GM19372 (cell line): ENCODE results near the gene NR3C2.

Experiments used
- ATAC-seq: cut with Tn5 transposase; IDR thresholded peaks from one replicate; pipeline ENCODE4 v1.9.1; 2021; ENCODE audit warnings: mild to moderate bottlenecking, low read depth, moderate library complexity; ENCODE audit not compliant: unreplicated experiment

The NR3C2 gene

GRCh38 chr4:148435654-148436406 lies 6.4 kb downstream of the NR3C2 start:
- ATAC-seq: no peak

GRCh38 chr4:148434075-148434773 lies 8.0 kb downstream of the NR3C2 start:
- ATAC-seq: no peak

GRCh38 chr4:148431401-148431800 lies 10.8 kb downstream of the NR3C2 start:
- no peak for ATAC-seq

GRCh38 chr4:148430854-148431253 lies 11.4 kb downstream of the NR3C2 start:
- ATAC-seq: no peak

- ATAC-seq: no peak
Measured at GRCh38 chr4:148429206-148429605, 13.0 kb downstream of the NR3C2 start.

- ATAC-seq: no peak
Measured at GRCh38 chr4:148426643-148427042, 15.6 kb downstream of the NR3C2 start.

GRCh38 chr4:148425327-148426110 lies 16.7 kb downstream of the NR3C2 start:
- ATAC-seq: peak; percentile 63

- ATAC-seq: no peak
Measured at GRCh38 chr4:148420397-148420796, 21.8 kb downstream of the NR3C2 start.

- no peak for ATAC-seq
Measured at GRCh38 chr4:148415500-148415899, 26.7 kb downstream of the NR3C2 start.

- ATAC-seq: no peak
Measured at GRCh38 chr4:148412460-148412994, 29.7 kb downstream of the NR3C2 start.

- ATAC-seq: no peak
Measured at GRCh38 chr4:148405161-148405893, 36.9 kb downstream of the NR3C2 start.

- ATAC-seq: no peak
Measured at GRCh38 chr4:148398988-148399387, 43.2 kb downstream of the NR3C2 start.

GRCh38 chr4:148397771-148398170 lies 44.4 kb downstream of the NR3C2 start:
- no peak for ATAC-seq

GRCh38 chr4:148396986-148397673 lies 45.1 kb downstream of the NR3C2 start:
- no peak for ATAC-seq

GRCh38 chr4:148395771-148396170 lies 46.4 kb downstream of the NR3C2 start:
- no peak for ATAC-seq

- ATAC-seq: no peak
Measured at GRCh38 chr4:148391056-148391455, 51.2 kb downstream of the NR3C2 start.

GRCh38 chr4:148390311-148390710 lies 51.9 kb downstream of the NR3C2 start:
- ATAC-seq: no peak

GRCh38 chr4:148380291-148380690 lies 61.9 kb downstream of the NR3C2 start:
- ATAC-seq: no peak

- ATAC-seq: no peak
Measured at GRCh38 chr4:148376151-148376550, 66.1 kb downstream of the NR3C2 start.

GRCh38 chr4:148375584-148375983 lies 66.6 kb downstream of the NR3C2 start:
- ATAC-seq: no peak
